ENCODE data around the gene TSPAN8. TPM values are rescaled to one million over a fixed set of nuclear protein-coding genes. Genes with fewer than 3 reads are reported as not detected.

Gene TSPAN8
- not detected for total RNA-seq

GRCh38 chr12:71157601-71158233, at the start of gene TSPAN8:
Gene TSPAN8 (minus strand): TSS chr12:71157999. CDS start chr12:71157678, 321 bp downstream.
- Mint-ChIP-seq H3K9me3 (no peaks in the 10 kb centered on the region), H3K36me3 (ENCODE audit: low read depth) (no peaks in the 10 kb centered on the region), H3K27me3 (ENCODE audit: low read depth) (no peaks in the 10 kb centered on the region), H3K27ac (no peak within 1 kb of the TSS), H3K4me1 (ENCODE audit: low read depth) (no peaks in the 10 kb centered on the region), H3K4me3 (no peak within 1 kb of the TSS)
- DNase-seq = no peak
- intact Hi-C loops (cut with micrococcal nuclease) = no loop called here
- CTCF ChIA-PET = no interaction called here

- CTCF ChIA-PET = no interaction called here
- Mint-ChIP-seq H3K4me1 (ENCODE audit: low read depth) (no peaks in the 10 kb centered on the region), H3K9me3 (no peaks in the 10 kb centered on the region), H3K4me3 (no peak overlapping the region), H3K27ac (no peak overlapping the region), H3K27me3 (ENCODE audit: low read depth) (peaks cover 3% of the 10 kb centered on the region), H3K36me3 (ENCODE audit: low read depth) (no peaks in the 10 kb centered on the region)
- intact Hi-C loops (cut with micrococcal nuclease) = no loop called here
- DNase-seq = no peak
Observed at GRCh38 chr12:71201136-71201679, 43.4 kb upstream of the TSPAN8 start.

- Mint-ChIP-seq H3K4me1 (ENCODE audit: low read depth) (no peaks in the 10 kb centered on the region), H3K27me3 (ENCODE audit: low read depth) (peaks cover 3% of the 10 kb centered on the region), H3K9me3 (no peaks in the 10 kb centered on the region), H3K27ac (no peak overlapping the region), H3K4me3 (no peak overlapping the region), H3K36me3 (ENCODE audit: low read depth) (no peaks in the 10 kb centered on the region)
- intact Hi-C loops (cut with micrococcal nuclease) = no loop called here
- CTCF ChIA-PET = no interaction called here
- no peak for DNase-seq
Observed at GRCh38 chr12:71200706-71201105, 42.9 kb upstream of the TSPAN8 start.

GRCh38 chr12:71197460-71197859, 39.7 kb upstream of the TSPAN8 start:
- Mint-ChIP-seq H3K36me3 (ENCODE audit: low read depth) (no peaks in the 10 kb centered on the region), H3K27ac (no peak overlapping the region), H3K9me3 (no peaks in the 10 kb centered on the region), H3K4me1 (ENCODE audit: low read depth) (no peaks in the 10 kb centered on the region), H3K27me3 (ENCODE audit: low read depth) (peaks cover 3% of the 10 kb centered on the region), H3K4me3 (no peak overlapping the region)
- DNase-seq = no peak
- intact Hi-C loops (cut with micrococcal nuclease) = no loop called here
- CTCF ChIA-PET = interaction anchor here (0.7 kb wide), 1 partner anchor 407 kb away, joined by 3 read pairs; no protein-coding TSS in a partner anchor

GRCh38 chr12:71195338-71195896, 37.6 kb upstream of the TSPAN8 start:
- Mint-ChIP-seq H3K4me1 (ENCODE audit: low read depth) (no peaks in the 10 kb centered on the region), H3K4me3 (no peak overlapping the region), H3K9me3 (no peaks in the 10 kb centered on the region), H3K27ac (no peak overlapping the region), H3K27me3 (ENCODE audit: low read depth) (peaks cover 3% of the 10 kb centered on the region), H3K36me3 (ENCODE audit: low read depth) (no peaks in the 10 kb centered on the region)
- intact Hi-C loops (cut with micrococcal nuclease) = no loop called here
- CTCF ChIA-PET = no interaction called here
- no peak for DNase-seq

GRCh38 chr12:71194657-71195056, 36.9 kb upstream of the TSPAN8 start:
- CTCF ChIA-PET = no interaction called here
- peaks cover 3% of the 10 kb centered on the region for H3K27me3 Mint-ChIP-seq (ENCODE audit: low read depth)
- no peak overlapping the region for H3K27ac Mint-ChIP-seq
- no peak for DNase-seq
- no peak overlapping the region for H3K4me3 Mint-ChIP-seq
- H3K4me1 Mint-ChIP-seq (ENCODE audit: low read depth) = no peaks in the 10 kb centered on the region
- H3K36me3 Mint-ChIP-seq (ENCODE audit: low read depth) = no peaks in the 10 kb centered on the region
- intact Hi-C loops (cut with micrococcal nuclease) = no loop called here
- H3K9me3 Mint-ChIP-seq = no peaks in the 10 kb centered on the region

GRCh38 chr12:71193041-71193440, 35.2 kb upstream of the TSPAN8 start:
- no peak for DNase-seq
- intact Hi-C loops (cut with micrococcal nuclease) = no loop called here
- Mint-ChIP-seq H3K27ac (no peak overlapping the region), H3K4me3 (no peak overlapping the region), H3K36me3 (ENCODE audit: low read depth) (no peaks in the 10 kb centered on the region), H3K4me1 (ENCODE audit: low read depth) (no peaks in the 10 kb centered on the region), H3K9me3 (no peaks in the 10 kb centered on the region), H3K27me3 (ENCODE audit: low read depth) (no peaks in the 10 kb centered on the region)
- CTCF ChIA-PET = no interaction called here

- no peak overlapping the region for H3K4me3 Mint-ChIP-seq
- DNase-seq = no peak
- CTCF ChIA-PET = no interaction called here
- no peaks in the 10 kb centered on the region for H3K4me1 Mint-ChIP-seq (ENCODE audit: low read depth)
- H3K9me3 Mint-ChIP-seq = no peaks in the 10 kb centered on the region
- H3K27me3 Mint-ChIP-seq (ENCODE audit: low read depth) = no peaks in the 10 kb centered on the region
- H3K27ac Mint-ChIP-seq = no peak overlapping the region
- no peaks in the 10 kb centered on the region for H3K36me3 Mint-ChIP-seq (ENCODE audit: low read depth)
- intact Hi-C loops (cut with micrococcal nuclease) = no loop called here
Observed at GRCh38 chr12:71191509-71192196, 33.9 kb upstream of the TSPAN8 start.

GRCh38 chr12:71190822-71191221, 33.0 kb upstream of the TSPAN8 start:
- H3K9me3 Mint-ChIP-seq = no peaks in the 10 kb centered on the region

GRCh38 chr12:71187379-71187778, 29.6 kb upstream of the TSPAN8 start:
- intact Hi-C loops (cut with micrococcal nuclease) = no loop called here
- Mint-ChIP-seq H3K27ac (no peak overlapping the region), H3K4me3 (no peak overlapping the region), H3K27me3 (ENCODE audit: low read depth) (no peaks in the 10 kb centered on the region), H3K9me3 (peaks cover 2% of the 10 kb centered on the region), H3K4me1 (ENCODE audit: low read depth) (no peaks in the 10 kb centered on the region), H3K36me3 (ENCODE audit: low read depth) (no peaks in the 10 kb centered on the region)
- CTCF ChIA-PET = no interaction called here
- DNase-seq = no peak

More at GRCh38 chr12:71190822-71191221, 33.0 kb upstream of the TSPAN8 start:
- intact Hi-C loops (cut with micrococcal nuclease) = no loop called here
- no peak overlapping the region for H3K27ac Mint-ChIP-seq
- no peak overlapping the region for H3K4me3 Mint-ChIP-seq
- H3K36me3 Mint-ChIP-seq (ENCODE audit: low read depth) = no peaks in the 10 kb centered on the region
- DNase-seq = no peak
- CTCF ChIA-PET = no interaction called here
- H3K27me3 Mint-ChIP-seq (ENCODE audit: low read depth) = no peaks in the 10 kb centered on the region
- no peaks in the 10 kb centered on the region for H3K4me1 Mint-ChIP-seq (ENCODE audit: low read depth)

GRCh38 chr12:71186571-71187288, 28.9 kb upstream of the TSPAN8 start:
- peaks cover 2% of the 10 kb centered on the region for H3K9me3 Mint-ChIP-seq
- intact Hi-C loops (cut with micrococcal nuclease) = no loop called here
- CTCF ChIA-PET = no interaction called here

GRCh38 chr12:71183846-71184245, 26.0 kb upstream of the TSPAN8 start:
- DNase-seq = no peak
- Mint-ChIP-seq H3K9me3 (peaks cover 2% of the 10 kb centered on the region), H3K4me1 (ENCODE audit: low read depth) (no peaks in the 10 kb centered on the region), H3K27me3 (ENCODE audit: low read depth) (no peaks in the 10 kb centered on the region), H3K4me3 (no peak overlapping the region), H3K36me3 (ENCODE audit: low read depth) (no peaks in the 10 kb centered on the region), H3K27ac (no peak overlapping the region)
- CTCF ChIA-PET = no interaction called here
- intact Hi-C loops (cut with micrococcal nuclease) = no loop called here

More at GRCh38 chr12:71186571-71187288, 28.9 kb upstream of the TSPAN8 start:
- no peak for DNase-seq
- Mint-ChIP-seq H3K4me1 (ENCODE audit: low read depth) (no peaks in the 10 kb centered on the region), H3K36me3 (ENCODE audit: low read depth) (no peaks in the 10 kb centered on the region), H3K4me3 (no peak overlapping the region), H3K27ac (no peak overlapping the region), H3K27me3 (ENCODE audit: low read depth) (no peaks in the 10 kb centered on the region)
